ENCODE results near the gene NTHL1. TPM values are rescaled to one million over a fixed set of nuclear protein-coding genes. Genes with fewer than 3 reads are reported as not detected.

NTHL1 gene
- total and polyA plus RNA-seq, 2 of the 8 experiments (the other 6 are each of a cell fraction or from before 2014, with no cell fraction given), result 70.9 to 150 TPM

GRCh38 chr16:2046893-2047329, 723 bp downstream of the NTHL1 start (continued):
- TF ChIP-seq SIRT6 (IDR thresholded peaks at IDR 0.05; ENCODE audit: low read length), result no peak
- no peak for TF ChIP-seq CBX5 (IDR thresholded peaks at IDR 0.05; ENCODE audit: low read depth, low read length)
- no peak for TF ChIP-seq JUN (IDR thresholded peaks at IDR 0.05; ENCODE audit: low read depth, low read length)
- TF ChIP-seq POLR2AphosphoS5 (IDR thresholded peaks at IDR 0.05; ENCODE audit: low read depth, low read length), result no peak
- TF ChIP-seq RNF2 (IDR thresholded peaks at IDR 0.05; ENCODE audit: borderline replicate concordance, low read depth, low read length, missing control alignments, poor library complexity, severe bottlenecking), result no peak
- no peak for TF ChIP-seq ZNF274 (IDR thresholded peaks at IDR 0.05; ENCODE audit: borderline replicate concordance, extremely low read depth, low read length)

Measured in H1 (cell line).